Activated CD4-positive, alpha-beta memory T cell treated with anti-CD3 and anti-CD28 coated beads for 36 hours (primary cell): Measurements from ENCODE around the gene SDK1. TPM values are rescaled to one million over a fixed set of nuclear protein-coding genes. Genes with fewer than 3 reads are reported as not detected.

Experiments used
- CTCF ChIA-PET: fragments of 350-600 bp; sonication (Branson Sonifier 250); formaldehyde crosslinking; loops from one replicate; lab custom pipeline; 2021; ENCODE audit warnings: antibody characterized with exemption, inconsistent platforms; lab: Charles Lee
- POLR2A ChIA-PET: fragments of 350-600 bp; sonication (Branson Sonifier 250); formaldehyde crosslinking; loops from one replicate; lab custom pipeline; 2021; ENCODE audit warnings: antibody characterized with exemption; lab: Charles Lee
- DNase-seq: peaks from one replicate; pipeline ENCODE4 v3.0.0-alpha.2; 2020
- H3K27ac Mint-ChIP-seq: one replicate; pipeline ENCODE4 v1.8.0; 2021; ENCODE audit warnings: mixed read lengths
- H3K27me3 Mint-ChIP-seq: one replicate; pipeline ENCODE4 v1.8.0; 2021; ENCODE audit warnings: mixed read lengths
- H3K36me3 Mint-ChIP-seq: one replicate; pipeline ENCODE4 v1.8.0; 2021; ENCODE audit warnings: mixed read lengths
- H3K4me1 Mint-ChIP-seq: one replicate; pipeline ENCODE4 v1.8.0; 2021; ENCODE audit warnings: low read depth, mixed read lengths
- H3K4me3 Mint-ChIP-seq: one replicate; pipeline ENCODE4 v1.8.0; 2021; ENCODE audit warnings: mild to moderate bottlenecking, mixed read lengths
- H3K9me3 Mint-ChIP-seq: one replicate; pipeline ENCODE4 v1.8.0; 2021; ENCODE audit warnings: mixed read lengths
- intact Hi-C: fragments of 100-400 bp; cut with micrococcal nuclease; formaldehyde crosslinking; loops from one replicate; pipeline ENCODE4 v1.15.1; 2023
- total RNA-seq, 2 experiments: library from RNA; stranded (reverse); gene quantifications; one replicate each; pipeline ENCODE4 v1.2.3, GENCODE V29; 2021

SDK1 gene
- total RNA-seq, 2 experiments from 2014 or later = 0.14 to 0.24 TPM

DNA sequence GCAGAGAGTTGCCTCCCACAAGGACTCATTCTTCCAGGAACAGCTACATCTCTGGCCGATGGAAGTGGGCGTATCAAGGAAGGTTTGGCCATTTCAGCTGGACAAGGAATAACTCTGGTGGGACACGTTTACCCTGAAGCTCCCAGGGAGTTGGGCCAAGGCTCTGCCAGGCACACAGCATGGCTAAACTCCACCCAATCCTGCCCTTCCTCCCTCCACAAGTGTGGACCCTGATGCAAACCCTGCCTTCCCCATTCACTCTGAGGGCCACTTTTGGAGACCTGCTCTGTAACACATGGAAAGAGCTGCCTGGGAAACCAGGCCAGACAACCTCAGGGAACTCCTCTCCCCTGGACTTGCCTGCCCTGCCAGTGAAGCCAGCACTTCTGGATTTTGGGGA, 973.2 kb downstream of the SDK1 start:
- Mint-ChIP-seq H3K27ac (no peak overlapping the region), H3K36me3 (no peaks in the 10 kb centered on the region), H3K9me3 (peaks cover 10% of the 10 kb centered on the region), H3K27me3 (no peaks in the 10 kb centered on the region), H3K4me3 (no peak overlapping the region), H3K4me1 (no peaks in the 10 kb centered on the region)
- DNase-seq = no peak
- ChIA-PET CTCF (no interaction called here), POLR2A (interaction anchor here (0.6 kb wide), 1 partner anchor 10 kb away, joined by 3 read pairs; no protein-coding TSS in a partner anchor)
- intact Hi-C loops = no loop called here

DNA sequence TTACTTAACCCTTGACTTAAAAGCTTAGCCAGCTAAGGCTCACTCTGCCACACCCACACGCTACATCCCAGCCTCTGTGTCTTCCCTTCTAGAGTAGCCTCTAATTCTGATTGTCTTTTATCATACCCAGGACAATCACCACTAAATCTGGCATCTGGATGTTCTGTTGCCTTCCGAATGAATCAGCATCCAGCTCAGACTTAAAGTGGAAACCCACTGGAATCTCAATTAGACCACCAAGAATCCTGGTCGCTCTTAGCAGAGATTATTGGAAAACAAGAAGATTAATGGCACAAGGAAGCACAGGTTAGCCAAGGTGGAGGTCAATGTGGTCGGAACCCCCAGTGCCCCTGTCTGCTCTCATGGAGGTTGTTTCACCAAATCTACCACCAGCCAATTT, 976.9 kb downstream of the SDK1 start:
- ChIA-PET CTCF (no interaction called here), POLR2A (no interaction called here)
- Mint-ChIP-seq H3K27ac (no peak overlapping the region), H3K27me3 (no peaks in the 10 kb centered on the region), H3K4me1 (no peaks in the 10 kb centered on the region), H3K36me3 (no peaks in the 10 kb centered on the region), H3K9me3 (peaks cover 10% of the 10 kb centered on the region), H3K4me3 (no peak overlapping the region)
- no peak for DNase-seq
- intact Hi-C loops = no loop called here

DNA sequence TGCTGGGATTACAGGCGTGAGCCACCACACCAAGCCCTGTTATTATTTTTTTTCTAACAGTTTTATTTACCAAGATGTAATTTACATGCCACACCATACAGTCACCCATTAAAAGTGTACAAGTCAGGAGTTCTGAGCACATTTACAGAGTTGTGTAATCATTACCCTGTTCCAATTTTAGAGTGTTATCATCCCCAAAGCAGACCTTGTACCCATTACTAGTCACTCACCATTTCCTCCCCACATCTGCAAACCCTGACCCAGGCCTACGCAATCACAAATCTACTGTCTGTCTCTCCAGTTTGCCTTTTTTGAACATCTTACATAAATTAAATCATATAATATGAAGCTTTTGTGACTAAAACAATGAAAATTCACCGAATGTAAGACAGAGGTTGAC, 978.2 kb downstream of the SDK1 start:
- ChIA-PET CTCF (no interaction called here), POLR2A (no interaction called here)
- intact Hi-C loops = no loop called here

DNA sequence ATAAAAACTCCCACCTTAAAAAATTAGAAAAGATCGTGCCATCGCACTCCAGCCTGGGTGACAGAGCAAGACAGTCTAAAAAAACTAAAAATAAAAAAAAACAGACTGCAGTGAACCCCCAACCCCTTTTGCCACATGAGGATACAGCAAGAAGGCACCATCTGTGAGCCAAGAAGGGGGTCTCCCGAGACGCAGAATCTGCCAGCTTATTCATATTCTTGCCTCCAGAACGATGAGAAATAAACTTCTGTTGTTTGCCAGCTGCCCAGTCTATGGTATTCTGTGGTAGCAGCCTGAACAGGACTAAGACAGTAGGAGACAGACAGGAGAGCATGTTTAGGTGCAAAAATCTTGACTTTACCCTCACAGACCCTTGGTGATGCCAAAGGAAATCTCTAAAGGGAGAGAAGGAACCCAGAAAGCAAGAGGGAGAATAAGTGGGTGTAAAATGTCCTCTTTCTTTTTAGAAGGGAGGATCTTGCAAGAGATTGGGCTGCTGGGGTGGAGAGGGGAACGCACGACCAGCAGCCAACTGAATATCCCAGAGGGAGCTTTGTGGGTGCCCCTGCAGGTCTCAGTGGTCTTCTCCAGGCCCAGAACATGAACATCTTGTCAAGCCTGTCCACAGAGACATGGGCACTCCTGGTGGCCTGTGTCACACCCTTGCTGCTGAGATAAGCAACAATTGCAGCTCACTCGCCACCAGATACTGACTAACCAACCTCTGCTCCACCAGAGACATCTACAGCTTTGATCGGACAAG, 980.4 kb downstream of the SDK1 start:
- ChIA-PET CTCF (no interaction called here), POLR2A (no interaction called here)
- Mint-ChIP-seq H3K4me1 (no peaks in the 10 kb centered on the region), H3K36me3 (no peaks in the 10 kb centered on the region), H3K27ac (no peak overlapping the region), H3K27me3 (no peaks in the 10 kb centered on the region), H3K9me3 (no peaks in the 10 kb centered on the region), H3K4me3 (no peak overlapping the region)
- DNase-seq = no peak
- intact Hi-C loops = no loop called here

More for the DNA sequence above, 978.2 kb downstream of the SDK1 start:
- no peaks in the 10 kb centered on the region for H3K4me1 Mint-ChIP-seq
- peaks cover 6% of the 10 kb centered on the region for H3K9me3 Mint-ChIP-seq
- no peak overlapping the region for H3K27ac Mint-ChIP-seq
- no peak overlapping the region for H3K4me3 Mint-ChIP-seq
- no peaks in the 10 kb centered on the region for H3K27me3 Mint-ChIP-seq
- no peak for DNase-seq
- H3K36me3 Mint-ChIP-seq = no peaks in the 10 kb centered on the region

DNA sequence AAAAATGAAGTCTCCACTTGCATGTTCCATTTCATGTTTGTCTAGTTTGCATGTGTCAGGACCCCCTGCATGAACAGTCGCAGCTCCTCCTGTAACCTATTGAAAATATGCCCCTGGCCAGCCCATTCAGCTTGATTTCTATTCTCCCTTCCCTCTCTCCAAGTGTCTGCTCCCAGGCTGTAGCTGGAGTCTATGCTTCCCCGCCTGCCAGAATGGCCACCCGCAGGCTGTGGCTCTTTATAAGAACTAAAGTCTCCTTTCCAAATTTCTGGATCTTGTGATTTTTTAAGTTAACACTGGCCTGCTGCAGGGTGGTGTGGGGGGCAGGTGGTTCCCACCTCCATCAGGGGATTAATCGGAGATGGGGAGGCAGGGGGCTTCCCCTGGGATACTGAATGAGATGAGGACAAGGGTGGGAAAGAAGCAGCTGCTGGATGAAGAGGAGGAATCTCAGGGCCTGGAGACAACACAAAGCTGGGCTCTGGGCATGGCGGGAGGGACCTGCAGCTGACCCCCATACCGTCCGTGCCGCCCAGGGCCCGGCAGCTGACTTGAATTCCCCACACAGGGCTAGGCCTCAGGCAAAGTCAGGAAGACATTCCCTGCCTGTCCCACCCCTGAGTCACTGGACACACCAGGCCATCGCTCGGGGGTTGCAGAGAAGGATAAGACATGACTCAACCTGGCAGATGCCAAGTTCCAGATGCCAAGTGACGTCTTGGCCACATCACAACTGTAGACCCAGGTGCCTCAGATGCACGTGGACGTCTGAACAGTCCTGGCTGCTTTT, 981.6 kb downstream of the SDK1 start:
- DNase-seq = no peak
- H3K36me3 Mint-ChIP-seq = no peaks in the 10 kb centered on the region
- H3K4me3 Mint-ChIP-seq = no peak overlapping the region
- ChIA-PET POLR2A (no interaction called here), CTCF (no interaction called here)
- no peaks in the 10 kb centered on the region for H3K27me3 Mint-ChIP-seq
- H3K4me1 Mint-ChIP-seq = no peaks in the 10 kb centered on the region
- intact Hi-C loops = no loop called here
- no peak overlapping the region for H3K27ac Mint-ChIP-seq
- H3K9me3 Mint-ChIP-seq = no peaks in the 10 kb centered on the region

DNA sequence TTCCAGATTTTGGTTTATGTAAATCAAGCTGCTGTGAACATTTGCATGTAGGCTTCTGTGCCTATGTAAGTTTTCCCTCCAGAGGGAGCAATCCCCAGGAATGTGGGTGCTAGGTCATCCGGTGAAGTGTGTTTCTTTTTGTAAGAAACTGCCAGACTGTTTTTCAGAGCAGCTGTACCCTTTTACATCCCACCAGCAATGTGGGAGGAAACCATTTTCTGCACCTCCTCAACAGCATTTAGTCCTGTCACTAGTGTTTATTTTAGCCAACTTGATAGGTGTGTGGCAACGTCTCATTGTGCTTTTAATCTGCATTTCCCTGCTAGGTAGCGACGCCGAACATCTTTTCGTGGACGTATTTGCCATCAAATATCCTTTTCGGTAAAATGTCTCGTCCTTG, 985.3 kb downstream of the SDK1 start:
- intact Hi-C loops = no loop called here
- DNase-seq = no peak
- Mint-ChIP-seq H3K9me3 (peaks cover 4% of the 10 kb centered on the region), H3K36me3 (no peaks in the 10 kb centered on the region), H3K27me3 (peaks cover 8% of the 10 kb centered on the region), H3K27ac (no peak overlapping the region), H3K4me3 (no peak overlapping the region), H3K4me1 (no peaks in the 10 kb centered on the region)
- POLR2A ChIA-PET = no interaction called here
- CTCF ChIA-PET = no interaction called here

DNA sequence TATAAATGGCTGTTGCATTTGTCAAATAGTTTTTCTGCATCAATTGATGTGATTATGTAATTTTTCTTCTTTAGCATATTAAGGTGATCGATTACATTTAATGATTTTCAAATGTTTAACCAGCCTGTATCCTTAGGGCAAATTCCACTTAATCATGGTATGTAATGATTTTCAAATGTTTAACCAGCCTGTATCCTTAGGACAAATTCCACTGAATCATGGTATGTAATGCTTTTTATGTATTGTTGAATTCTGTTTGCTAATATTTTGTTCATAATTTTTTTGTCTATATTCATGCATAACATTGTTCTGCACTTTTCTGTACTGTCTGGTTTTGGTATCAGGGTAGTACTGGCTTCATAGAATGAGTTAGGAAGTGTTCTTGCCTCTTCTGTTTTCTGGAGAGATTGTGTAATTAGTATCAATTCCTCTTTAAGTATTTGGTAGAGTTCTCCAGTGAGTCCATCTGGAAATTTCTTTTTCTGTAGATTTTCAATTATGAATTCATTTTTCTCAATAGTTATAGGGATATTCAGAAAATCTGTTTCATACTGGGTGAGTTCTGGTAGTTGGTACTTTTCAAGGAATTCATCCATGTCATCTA, 987.8 kb downstream of the SDK1 start:
- Mint-ChIP-seq H3K27me3 (peaks cover 15% of the 10 kb centered on the region), H3K27ac (no peak overlapping the region), H3K9me3 (peaks cover 14% of the 10 kb centered on the region), H3K4me1 (no peaks in the 10 kb centered on the region), H3K4me3 (no peak overlapping the region), H3K36me3 (no peaks in the 10 kb centered on the region)
- CTCF ChIA-PET = no interaction called here
- POLR2A ChIA-PET = no interaction called here
- intact Hi-C loops = no loop called here
- no peak for DNase-seq

DNA sequence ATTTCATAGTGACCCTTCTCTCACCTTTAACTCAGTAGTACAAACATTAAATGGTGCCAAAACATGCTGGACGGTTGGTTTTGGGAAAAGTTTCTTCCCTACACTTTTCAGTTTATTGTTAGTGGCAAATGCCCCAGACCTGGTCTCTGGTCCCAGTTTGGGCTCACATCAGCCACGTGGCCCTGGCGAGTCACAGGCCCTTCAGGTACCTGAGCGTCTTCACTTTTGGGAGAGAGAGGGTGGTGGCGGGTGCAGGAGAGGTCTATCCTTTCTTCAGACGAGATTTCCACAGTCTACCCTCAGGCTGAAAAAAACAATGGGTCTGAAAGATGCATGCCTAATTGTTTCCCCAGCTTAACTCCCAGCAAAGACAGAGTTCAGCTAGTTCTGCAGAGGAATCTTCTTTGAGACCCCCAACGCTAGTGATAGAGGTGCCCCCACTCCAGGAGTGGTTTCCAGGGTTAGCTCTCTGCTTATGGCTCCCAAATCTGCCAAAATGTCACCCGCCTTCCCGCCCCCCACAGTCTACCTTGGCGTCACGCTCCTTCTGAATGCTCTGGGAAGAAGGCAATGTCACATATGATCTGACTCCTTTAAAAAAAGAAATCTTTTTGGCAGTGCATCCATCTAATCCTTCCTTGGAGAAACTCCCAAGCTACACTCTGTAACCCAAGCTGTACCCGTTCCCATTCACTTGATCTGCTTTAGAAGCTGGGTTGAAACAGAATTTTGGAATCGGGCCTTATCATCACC, 996.3 kb downstream of the SDK1 start:
- Mint-ChIP-seq H3K27me3 (peaks cover 6% of the 10 kb centered on the region), H3K27ac (no peak overlapping the region), H3K36me3 (no peaks in the 10 kb centered on the region), H3K4me3 (no peak overlapping the region), H3K4me1 (no peaks in the 10 kb centered on the region), H3K9me3 (peaks cover 22% of the 10 kb centered on the region)
- DNase-seq = no peak
- POLR2A ChIA-PET = no interaction called here
- intact Hi-C loops = no loop called here
- CTCF ChIA-PET = no interaction called here

DNA sequence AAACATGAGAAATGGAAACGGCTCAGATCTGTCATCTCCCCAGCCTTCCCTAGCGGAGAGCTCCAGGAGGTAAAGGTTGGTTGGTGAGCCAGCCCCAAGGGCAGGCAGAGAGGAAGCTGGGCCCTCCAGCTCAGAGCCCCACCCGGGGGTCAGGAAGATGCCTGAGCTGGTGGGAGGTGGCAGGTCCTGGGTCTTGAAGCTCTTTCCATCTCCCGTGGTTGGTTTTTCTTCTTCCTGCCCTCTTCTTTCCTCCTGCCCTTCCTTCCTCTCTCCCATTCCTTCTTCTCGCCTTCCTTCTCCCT, 996.8 kb downstream of the SDK1 start:
- Mint-ChIP-seq H3K4me3 (no peak overlapping the region), H3K27ac (no peak overlapping the region), H3K27me3 (peaks cover 5% of the 10 kb centered on the region), H3K9me3 (peaks cover 21% of the 10 kb centered on the region), H3K36me3 (no peaks in the 10 kb centered on the region), H3K4me1 (no peaks in the 10 kb centered on the region)
- CTCF ChIA-PET = no interaction called here
- DNase-seq = no peak
- POLR2A ChIA-PET = no interaction called here
- intact Hi-C loops = no loop called here

DNA sequence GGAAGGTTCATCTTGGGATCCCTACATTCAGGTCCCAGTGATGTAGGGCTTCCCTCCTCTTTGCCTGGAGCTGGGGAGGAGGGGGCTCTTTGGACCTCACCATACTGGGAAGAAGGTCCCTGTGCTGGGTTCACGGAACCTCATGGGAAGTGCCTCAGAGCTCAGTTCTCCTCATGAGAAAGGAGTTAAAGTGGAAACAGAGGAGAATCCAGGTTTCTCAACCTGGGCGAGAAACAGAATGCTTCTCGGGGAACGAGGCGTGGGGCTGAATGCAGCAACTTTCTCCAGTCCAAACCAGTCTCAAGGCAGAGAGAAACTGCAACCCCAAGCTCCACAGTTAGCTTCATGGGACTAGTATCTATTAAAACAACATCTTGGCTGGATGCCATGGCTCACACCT, 998.4 kb downstream of the SDK1 start:
- no peaks in the 10 kb centered on the region for H3K36me3 Mint-ChIP-seq
- no peak overlapping the region for H3K27ac Mint-ChIP-seq
- CTCF ChIA-PET = no interaction called here
- peaks cover 6% of the 10 kb centered on the region for H3K9me3 Mint-ChIP-seq
- peaks cover 2% of the 10 kb centered on the region for H3K27me3 Mint-ChIP-seq
- no peak for DNase-seq
- H3K4me1 Mint-ChIP-seq = no peaks in the 10 kb centered on the region
- intact Hi-C loops = no loop called here
- H3K4me3 Mint-ChIP-seq = no peak overlapping the region
- POLR2A ChIA-PET = no interaction called here

DNA sequence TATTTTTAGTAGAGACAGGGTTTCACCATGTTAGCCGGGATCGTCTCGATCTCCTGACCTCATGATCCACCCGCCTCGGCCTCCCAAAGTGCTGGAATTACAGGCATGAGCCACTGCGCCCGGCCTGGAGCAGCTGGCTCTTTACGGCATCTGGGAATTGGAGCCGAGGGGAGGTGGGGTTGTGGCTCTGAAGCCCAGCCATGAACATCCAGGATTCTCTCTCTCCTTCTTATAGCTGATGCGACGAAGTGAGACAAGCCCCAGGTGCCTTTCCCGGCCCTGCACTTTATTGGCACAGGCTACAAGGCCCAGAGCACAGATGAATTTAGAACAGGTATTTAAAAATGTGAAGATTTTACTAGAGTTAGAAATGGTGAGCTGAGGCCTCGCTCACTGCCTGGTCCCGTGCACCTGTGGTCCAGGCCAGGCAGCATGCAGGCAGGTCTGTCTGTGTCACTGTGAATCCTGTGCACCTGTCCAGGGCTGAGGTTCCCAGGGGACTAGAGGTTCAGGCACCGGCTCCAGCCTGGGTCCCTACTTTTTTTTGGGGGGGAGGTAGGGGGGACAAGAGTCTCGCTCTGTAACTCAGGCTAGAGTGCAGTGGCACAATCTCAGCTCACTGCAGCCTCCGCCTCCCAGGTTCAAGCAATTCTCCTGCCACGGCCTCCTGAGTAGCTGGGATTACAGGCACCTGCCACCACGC, 1001.3 kb downstream of the SDK1 start:
- Mint-ChIP-seq H3K36me3 (no peaks in the 10 kb centered on the region), H3K4me3 (no peak overlapping the region), H3K9me3 (no peaks in the 10 kb centered on the region), H3K4me1 (no peaks in the 10 kb centered on the region), H3K27ac (no peak overlapping the region), H3K27me3 (no peaks in the 10 kb centered on the region)
- ChIA-PET POLR2A (no interaction called here), CTCF (no interaction called here)
- intact Hi-C loops = no loop called here
- no peak for DNase-seq
